Uterus (tissue), 4 donors: ENCODE measurements around the gene HELB. TPM values are rescaled to one million over a fixed set of nuclear protein-coding genes. Genes with fewer than 3 reads are reported as not detected.

Source experiments
- DNase-seq, 2 donors: peaks; one replicate each; pipeline ENCODE4 v3.0.0-alpha.2; 2019 to 2020
- H3K27ac ChIP-seq, 2 donors: fragments of 200-600 bp; sonication (generic); 1 replicate in 1 of 2; 2 replicates in 1 of 2; pipeline ENCODE4 v1.5.1; 2016 to 2018
- H3K27me3 ChIP-seq, 2 donors: fragments of 200-600 bp; sonication (generic); one replicate each; pipeline ENCODE4 v1.5.1; 2018 to 2019; ENCODE audit warnings: control low read depth in 1 of 2
- H3K36me3 ChIP-seq, 2 donors: fragments of 200-600 bp; sonication (generic); one replicate each; pipeline ENCODE4 v1.5.1; 2019; ENCODE audit warnings: control low read depth in 1 of 2
- H3K4me1 ChIP-seq, 2 donors: fragments of 200-600 bp; sonication (generic); one replicate each; pipeline ENCODE4 v1.5.1; 2018 to 2019; ENCODE audit warnings: control low read depth in 1 of 2
- H3K4me3 ChIP-seq, 2 donors: fragments of 200-600 bp; sonication (generic); 1 replicate in 1 of 2; 2 replicates in 1 of 2; pipeline ENCODE4 v1.5.1; 2018 to 2019; ENCODE audit warnings: mild to moderate bottlenecking in 1 of 2
- H3K9me3 ChIP-seq, 2 donors: fragments of 200-600 bp; sonication (generic); one replicate each; pipeline ENCODE4 v1.5.1; 2019; ENCODE audit warnings: control low read depth in 1 of 2
- POLR2A ChIP-seq, 2 donors: fragments of 450-650 bp; IDR thresholded peaks; one replicate each; pipeline ENCODE4 v1.6.1; 2016; ENCODE audit warnings: antibody characterized with exemption in 2 of 2, mild to moderate bottlenecking in 1 of 2, moderate library complexity in 1 of 2
- intact Hi-C: fragments of 100-400 bp; cut with DNase I; formaldehyde crosslinking; loops from one replicate; pipeline ENCODE4 v1.15.1; 2023; ENCODE audit warnings: low total_unique reads
- total RNA-seq, 4 donors: library from RNA; depleted of rRNA in 3 of 4; stranded (reverse); fragments of >200 nt in 3 of 4; gene quantifications; one replicate each; pipeline versions ENCODE4 v1.1.0 to v1.2.4, GENCODE V29; 2014 to 2023
- TF ChIP-seq, protein P1 (sequence below), 4 experiments: fragments of 200-600 bp in 2 of 4; fragments of 450-650 bp in 2 of 4; sonication (generic) in 2 of 4; IDR thresholded peaks; one replicate each; pipeline ENCODE4 v1.5.1; 2016 to 2019; ENCODE audit warnings: antibody characterized with exemption in 4 of 4, mild to moderate bottlenecking in 2 of 4, moderate library complexity in 1 of 4
- donor health status: DM: yes; HTN: yes; CAD: no.

HELB gene
- total RNA-seq, 4 donors from 2014 or later: 0.77 to 12.4 (median 6.1) TPM

DNA sequence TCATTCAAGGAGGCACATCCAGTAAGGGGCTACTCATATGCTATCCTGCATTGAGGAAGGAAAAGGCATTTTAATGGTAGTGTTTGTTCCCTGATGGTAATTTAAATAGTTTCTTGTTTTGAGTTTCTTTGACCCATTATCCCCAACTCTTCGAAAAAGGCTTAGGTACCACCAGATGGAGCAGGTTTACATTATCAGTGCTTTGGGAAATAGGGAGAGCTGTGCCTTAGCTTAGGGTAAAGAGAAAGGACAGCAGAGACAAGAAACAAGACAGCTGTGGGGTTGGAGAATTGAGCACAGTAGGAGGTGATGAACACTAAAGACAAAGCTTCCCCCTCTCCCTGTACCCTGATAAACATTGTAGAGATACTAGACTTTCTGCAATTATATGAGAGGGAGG, 29.1 kb upstream of the HELB start:
- intact Hi-C loops: no loop called here

DNA sequence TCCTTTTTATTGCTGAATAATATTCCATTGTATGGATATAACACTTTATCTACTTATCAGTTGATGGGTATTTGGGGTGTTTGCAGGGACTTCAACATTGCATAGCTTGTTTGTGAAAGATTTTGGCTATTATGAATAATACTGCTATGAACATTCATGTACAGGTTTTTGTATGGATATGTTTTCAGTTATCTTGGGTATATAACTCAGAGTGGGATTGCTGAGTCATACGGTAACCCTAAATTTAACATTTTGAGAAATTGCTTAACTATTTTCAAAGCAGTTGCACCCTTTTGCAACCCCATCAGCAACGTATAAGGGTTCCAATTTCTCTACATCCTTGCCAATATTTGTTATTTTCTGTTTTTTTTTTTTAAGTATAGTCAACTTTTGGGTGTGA, 27.3 kb upstream of the HELB start:
- no peak for TF ChIP-seq POLR2A (IDR thresholded peaks at IDR 0.05)
- TF ChIP-seq, protein P1, sequence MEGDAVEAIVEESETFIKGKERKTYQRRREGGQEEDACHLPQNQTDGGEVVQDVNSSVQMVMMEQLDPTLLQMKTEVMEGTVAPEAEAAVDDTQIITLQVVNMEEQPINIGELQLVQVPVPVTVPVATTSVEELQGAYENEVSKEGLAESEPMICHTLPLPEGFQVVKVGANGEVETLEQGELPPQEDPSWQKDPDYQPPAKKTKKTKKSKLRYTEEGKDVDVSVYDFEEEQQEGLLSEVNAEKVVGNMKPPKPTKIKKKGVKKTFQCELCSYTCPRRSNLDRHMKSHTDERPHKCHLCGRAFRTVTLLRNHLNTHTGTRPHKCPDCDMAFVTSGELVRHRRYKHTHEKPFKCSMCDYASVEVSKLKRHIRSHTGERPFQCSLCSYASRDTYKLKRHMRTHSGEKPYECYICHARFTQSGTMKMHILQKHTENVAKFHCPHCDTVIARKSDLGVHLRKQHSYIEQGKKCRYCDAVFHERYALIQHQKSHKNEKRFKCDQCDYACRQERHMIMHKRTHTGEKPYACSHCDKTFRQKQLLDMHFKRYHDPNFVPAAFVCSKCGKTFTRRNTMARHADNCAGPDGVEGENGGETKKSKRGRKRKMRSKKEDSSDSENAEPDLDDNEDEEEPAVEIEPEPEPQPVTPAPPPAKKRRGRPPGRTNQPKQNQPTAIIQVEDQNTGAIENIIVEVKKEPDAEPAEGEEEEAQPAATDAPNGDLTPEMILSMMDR (IDR thresholded peaks at IDR 0.05): no peak
- intact Hi-C loops: no loop called here
- no peak for DNase-seq
- no peaks in the 10 kb centered on the region for H3K4me1 ChIP-seq
- no peak overlapping the region for H3K4me3 ChIP-seq
- H3K27ac ChIP-seq: no peak overlapping the region
- H3K9me3 ChIP-seq: no peaks in the 10 kb centered on the region
- no peaks in the 10 kb centered on the region for H3K36me3 ChIP-seq
- no peaks in the 10 kb centered on the region for H3K27me3 ChIP-seq

More for the DNA sequence above, 29.1 kb upstream of the HELB start:
- no peak for DNase-seq
- Histone ChIP-seq H3K27me3 (no peaks in the 10 kb centered on the region), H3K36me3 (no peaks in the 10 kb centered on the region), H3K4me1 (no peaks in the 10 kb centered on the region), H3K9me3 (no peaks in the 10 kb centered on the region), H3K27ac (no peak overlapping the region), H3K4me3 (no peak overlapping the region)
- TF ChIP-seq, protein P1 (IDR thresholded peaks at IDR 0.05): no peak
- TF ChIP-seq POLR2A (IDR thresholded peaks at IDR 0.05): no peak

DNA sequence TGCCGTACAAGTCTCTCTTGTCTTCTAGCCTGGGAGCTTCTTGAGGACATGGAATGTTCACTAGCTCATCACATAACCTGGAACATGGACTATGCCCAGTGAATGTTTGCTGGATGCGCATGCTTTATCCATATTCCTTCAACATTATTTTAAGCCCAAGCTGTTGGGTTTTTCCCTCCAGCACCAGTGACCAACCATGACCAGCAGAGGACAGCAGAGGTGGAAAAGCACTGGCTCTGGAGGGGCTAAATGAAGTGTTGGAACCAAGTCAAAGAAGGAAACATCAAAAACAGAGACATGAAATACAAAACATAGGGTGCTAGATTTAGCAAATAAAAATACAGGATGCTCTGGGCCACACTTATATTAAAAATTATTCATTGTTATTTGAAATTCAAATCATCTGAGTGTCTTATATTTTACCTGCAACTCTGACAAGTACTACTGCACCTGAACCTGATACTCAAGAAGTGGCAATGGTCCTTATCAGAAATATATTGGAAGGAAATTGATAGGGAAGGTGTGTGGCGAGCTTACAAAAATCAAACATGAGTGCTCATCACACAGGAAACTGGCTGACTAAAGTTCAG, 23.1 kb upstream of the HELB start:
- no peak overlapping the region for H3K27ac ChIP-seq
- DNase-seq: no peak
- no peak for TF ChIP-seq POLR2A (IDR thresholded peaks at IDR 0.05)
- TF ChIP-seq, protein P1 (IDR thresholded peaks at IDR 0.05): peak in 1 of 4 experiments; percentile 11
- no peaks in the 10 kb centered on the region for H3K9me3 ChIP-seq
- intact Hi-C loops: no loop called here
- H3K27me3 ChIP-seq: no peaks in the 10 kb centered on the region
- no peaks in the 10 kb centered on the region for H3K4me1 ChIP-seq
- no peak overlapping the region for H3K4me3 ChIP-seq
- H3K36me3 ChIP-seq: no peaks in the 10 kb centered on the region

DNA sequence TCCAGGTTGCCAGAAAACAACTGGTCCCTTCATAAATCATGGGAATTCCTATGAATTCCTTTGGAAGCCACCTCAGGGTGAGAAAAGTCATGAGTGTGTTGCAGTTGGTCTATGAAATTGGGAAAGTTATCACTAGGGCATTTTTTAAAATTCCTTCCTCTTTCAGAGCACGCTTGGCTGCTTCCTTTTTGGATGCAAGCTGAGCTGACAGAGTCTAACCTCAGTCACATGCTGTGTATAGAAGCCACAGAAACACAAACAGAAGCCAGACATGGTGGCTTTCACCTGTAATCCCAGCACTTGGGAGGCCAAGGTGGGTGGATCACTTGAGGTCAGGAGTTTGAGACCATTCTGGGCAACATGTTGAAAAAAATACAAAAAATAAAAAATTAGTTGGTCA, 21.7 kb upstream of the HELB start:
- no peaks in the 10 kb centered on the region for H3K27me3 ChIP-seq
- no peaks in the 10 kb centered on the region for H3K4me1 ChIP-seq
- no peak overlapping the region for H3K4me3 ChIP-seq
- no peak overlapping the region for H3K27ac ChIP-seq
- TF ChIP-seq POLR2A (IDR thresholded peaks at IDR 0.05): no peak
- TF ChIP-seq, protein P1 (IDR thresholded peaks at IDR 0.05): no peak
- H3K9me3 ChIP-seq: no peaks in the 10 kb centered on the region
- no peaks in the 10 kb centered on the region for H3K36me3 ChIP-seq
- DNase-seq: no peak
- intact Hi-C loops: no loop called here

DNA sequence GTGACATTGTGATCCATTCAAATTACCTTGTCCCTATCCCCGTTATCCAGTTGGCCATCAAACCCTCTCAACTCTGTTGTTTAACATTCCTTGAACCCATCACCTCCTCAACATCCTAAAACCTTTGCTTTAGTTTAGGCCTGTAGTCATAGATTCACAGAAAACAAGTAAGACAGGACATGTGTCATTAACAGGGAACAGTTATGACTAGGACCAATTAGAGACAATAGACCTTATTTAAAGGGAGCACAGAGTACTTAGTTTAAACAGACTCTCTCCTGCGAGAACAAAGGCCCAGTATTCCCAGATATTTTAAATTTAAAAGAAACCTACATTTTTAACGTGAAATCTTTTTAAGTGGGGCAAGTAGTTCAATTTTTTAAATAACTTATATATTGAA, 20.0 kb upstream of the HELB start:
- Histone ChIP-seq H3K4me3 (no peak overlapping the region), H3K9me3 (no peaks in the 10 kb centered on the region), H3K36me3 (no peaks in the 10 kb centered on the region), H3K27ac (no peak overlapping the region), H3K27me3 (no peaks in the 10 kb centered on the region), H3K4me1 (no peaks in the 10 kb centered on the region)
- TF ChIP-seq POLR2A (IDR thresholded peaks at IDR 0.05): no peak
- TF ChIP-seq, protein P1 (IDR thresholded peaks at IDR 0.05): no peak
- DNase-seq: no peak
- intact Hi-C loops: no loop called here
